NCI-H146 (cell line): ENCODE results near the gene UMODL1.
A peak's percentile ranks its signal among the peaks of the same experiment; 100 is the strongest.

ENCODE experiments used
- DNase-seq: peaks from one replicate; lab custom pipeline; 2025; lab: John Stamatoyannopoulos, UW

Gene UMODL1

DNA sequence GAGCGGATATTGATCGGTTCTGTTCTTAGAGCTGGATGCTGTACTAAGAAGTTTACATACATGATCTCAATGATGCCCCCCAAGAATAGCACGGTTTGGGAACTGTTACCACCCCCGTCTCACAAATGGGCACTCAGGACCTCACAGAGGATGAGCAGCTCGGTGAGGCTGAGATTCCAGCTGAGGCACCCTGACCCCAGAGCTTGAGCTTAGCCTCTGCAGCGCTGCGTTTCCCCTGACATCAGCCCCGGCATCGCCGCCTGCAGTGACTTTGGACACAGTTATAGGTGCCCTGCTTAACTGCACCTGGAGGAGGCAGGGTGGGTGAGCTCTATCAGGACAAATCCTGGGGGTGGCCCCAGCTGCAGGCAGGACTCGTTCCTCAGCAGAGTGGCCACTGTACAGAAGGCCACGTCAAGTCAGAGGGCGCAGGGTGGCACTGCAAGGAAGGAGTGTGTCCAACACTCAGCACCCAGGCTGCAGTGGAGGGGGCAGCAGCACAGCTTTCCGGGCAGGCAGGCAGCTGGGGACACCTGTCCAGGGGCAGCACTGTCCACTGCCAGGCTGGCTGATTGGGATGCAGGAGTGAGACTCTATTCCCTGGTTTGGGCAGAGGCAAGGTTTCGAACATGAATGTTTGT is 82.0 kb downstream of the UMODL1 start:
- no peak for DNase-seq

DNA sequence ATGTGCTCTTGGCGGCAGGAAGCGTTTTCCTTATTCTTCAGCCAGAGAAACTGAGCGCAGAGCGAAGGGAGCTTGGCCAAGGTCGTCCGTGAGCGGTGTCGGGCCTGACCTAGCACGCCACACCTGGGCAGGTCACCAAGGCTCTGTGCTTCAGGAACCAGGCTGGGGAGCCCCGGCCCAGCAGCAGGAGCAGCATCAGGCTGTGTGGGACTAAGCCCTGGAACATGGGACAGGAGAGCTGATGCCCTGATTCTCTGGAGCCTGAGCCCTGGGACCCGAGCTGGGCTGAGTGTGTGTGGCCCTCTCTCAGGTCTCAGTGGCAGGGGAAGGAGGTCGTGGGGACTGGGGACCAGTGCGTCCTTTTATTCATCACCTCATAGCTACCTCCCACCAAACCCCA is 82.6 kb downstream of the UMODL1 start:
- DNase-seq = no peak

DNA sequence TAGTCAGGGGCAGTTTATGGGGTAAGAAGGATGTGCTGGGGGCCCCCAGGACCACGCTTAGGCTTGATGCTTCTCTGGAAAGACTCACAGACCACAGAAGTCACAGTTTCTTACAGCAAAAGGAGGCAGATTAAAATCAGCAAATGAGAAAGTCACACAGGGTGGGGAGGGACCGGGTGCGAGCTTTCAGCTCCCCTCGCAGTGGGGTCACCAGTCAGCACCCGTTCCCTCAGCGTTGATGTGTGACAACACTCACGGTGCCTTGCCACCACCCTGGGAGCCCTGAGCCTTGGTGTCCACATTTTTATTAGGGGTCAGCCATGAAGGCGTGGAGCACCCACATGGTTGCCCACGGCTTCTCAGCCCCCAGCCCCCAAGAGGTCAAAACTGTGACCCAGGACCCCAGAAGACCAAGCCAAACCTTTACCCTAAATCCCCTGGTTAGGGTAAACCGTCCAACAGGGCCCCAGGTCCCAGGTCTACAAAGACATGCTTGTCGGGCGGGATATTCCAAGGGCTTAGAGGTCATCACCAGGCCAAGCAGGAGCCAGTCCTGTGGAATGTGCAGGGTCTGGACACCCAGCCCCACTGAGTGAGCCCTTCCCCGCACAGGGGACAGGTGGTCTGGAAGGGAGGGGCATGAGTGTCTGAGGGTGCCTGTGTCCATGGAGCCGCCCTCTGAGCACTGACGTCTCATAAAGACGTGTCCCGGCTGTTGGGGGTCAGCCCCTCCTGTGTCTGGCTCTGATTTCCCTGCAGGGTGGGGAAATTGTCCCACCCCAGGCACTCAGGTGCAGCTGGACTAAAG is 83.3 kb downstream of the UMODL1 start:
- DNase-seq = no peak

DNA sequence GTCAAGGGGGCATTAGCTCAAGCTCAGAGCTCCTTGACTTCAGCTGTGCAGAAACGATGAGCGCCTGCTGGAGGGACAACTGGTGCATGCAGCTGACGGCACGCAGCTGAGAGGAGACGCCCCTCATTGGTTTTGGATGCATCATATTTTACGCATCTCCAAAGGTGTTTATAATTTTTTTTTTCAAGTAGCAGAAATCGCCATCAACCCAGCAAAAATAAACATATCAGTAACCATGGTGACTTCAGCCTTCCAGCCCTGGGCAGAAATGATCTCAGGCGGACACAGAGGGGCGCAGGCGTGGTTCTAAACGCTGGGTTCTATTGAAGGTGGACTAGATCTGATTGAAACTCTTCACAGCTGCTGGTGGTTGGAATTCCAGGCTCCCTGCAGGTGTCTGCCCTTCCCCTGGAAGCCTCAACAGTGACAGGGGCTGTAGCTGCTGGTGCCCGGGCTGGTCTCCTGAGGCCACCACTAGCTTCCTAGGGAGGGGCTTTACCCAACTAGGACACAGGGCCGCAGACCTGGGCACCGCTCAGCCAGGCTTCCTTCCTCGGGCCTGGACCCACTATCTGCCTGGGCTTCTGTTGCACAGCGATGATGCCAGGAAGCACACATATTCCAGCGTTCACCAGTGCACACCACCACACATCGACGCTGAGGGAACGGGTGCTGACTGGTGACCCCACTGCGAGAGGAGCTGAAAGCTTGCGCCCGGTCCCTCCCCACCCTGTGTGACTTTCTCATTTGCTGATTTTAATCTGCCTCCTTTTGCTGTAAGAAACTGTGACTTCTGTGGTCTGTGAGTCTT is 84.1 kb downstream of the UMODL1 start:
- DNase-seq = no peak

DNA sequence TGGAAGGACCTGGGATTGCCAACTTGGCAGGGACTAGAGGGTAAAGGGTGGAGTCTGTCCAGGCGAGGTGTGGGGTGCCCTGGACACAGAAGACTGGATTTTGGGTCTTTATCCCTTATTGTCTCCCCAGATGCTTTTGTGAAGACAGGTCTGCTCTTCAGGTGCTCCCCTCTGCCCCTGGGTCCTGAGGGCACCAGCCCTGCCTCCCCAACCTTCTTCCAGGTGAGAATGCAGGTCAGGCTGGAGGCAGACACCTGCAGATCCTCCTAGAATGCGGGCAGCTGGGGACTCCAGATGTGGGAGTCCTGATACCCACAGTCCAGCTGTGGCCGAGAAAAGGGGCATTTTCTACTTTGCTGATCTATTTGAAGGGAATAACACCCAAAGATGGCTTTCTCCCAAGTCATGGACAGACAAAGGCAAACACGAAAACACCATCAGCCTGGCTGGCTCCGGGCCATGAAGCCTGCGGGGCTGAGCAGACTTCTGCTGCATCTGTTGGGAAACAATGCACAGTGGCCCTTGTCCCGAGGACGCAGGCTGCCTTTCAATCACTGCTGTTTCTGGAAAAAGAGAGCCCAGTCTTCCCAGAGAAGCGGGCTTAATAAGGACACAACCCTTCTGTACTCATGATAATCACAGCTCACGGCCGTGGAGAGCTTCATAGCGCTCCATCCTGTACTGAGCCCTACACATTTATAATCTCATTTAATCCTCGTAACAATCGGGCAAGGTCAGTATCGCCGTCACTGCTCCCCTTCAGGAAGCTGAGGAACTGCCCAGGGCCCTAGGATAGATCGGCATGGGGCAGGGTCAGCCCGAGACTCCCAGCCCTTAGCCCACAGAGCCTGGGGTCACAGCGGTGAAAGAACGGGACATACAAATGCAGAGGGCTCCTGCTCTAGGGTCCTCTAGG is 85.8 kb downstream of the UMODL1 start:
- peak; percentile 3 for DNase-seq

DNA sequence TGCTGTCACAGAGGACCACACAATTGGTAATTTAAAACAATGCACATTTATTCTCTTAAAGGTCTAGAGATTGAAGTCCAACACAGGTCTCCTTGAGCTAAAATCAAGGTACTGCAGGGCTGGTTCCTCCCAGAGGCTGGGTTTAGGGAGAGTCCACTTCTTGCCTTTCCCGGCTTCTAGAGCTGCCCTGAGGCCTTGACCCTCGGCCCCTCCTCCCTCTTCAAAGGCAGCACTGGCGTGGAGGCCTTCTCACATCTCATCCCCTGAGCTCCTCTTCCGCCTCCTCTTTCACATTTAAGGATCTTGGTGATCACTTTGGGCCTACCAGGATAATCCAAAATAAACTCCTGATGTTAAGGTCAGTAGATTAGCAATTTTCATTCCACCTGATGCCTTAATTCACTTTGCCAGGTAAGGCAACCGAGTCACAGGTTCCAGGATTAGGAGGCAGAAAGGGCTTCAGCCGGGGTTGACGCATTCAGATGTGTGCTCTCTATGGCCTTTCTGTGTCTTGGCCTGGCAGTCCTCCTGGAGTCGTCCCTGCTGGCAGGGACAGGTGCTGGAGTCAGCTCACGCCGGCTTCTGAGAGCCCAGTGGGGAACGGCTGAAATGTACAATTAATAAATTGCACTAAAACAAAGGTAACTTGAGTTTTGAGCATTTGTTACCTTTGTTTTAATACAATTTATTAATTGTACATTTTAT is 86.6 kb downstream of the UMODL1 start:
- no peak for DNase-seq

DNA sequence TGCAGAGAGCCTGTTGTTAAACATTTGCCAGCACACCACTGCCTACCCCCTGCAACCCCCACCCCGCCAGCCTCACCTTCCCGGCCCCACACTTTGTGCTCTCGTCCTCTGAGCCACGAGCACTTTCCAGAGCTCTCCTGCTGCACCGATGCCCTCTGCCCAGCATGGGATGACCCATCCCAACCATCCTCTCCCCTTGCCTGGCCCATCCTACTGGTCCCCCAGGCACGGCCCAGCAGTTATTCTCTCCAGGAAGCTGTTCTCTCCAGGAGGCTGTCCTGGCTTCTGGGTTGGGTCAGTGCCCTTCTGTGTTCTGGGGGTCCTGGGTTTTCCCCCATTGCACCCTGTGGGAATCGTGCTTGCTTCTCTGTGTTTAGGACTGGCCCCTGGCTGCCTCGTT is 87.7 kb downstream of the UMODL1 start:
- no peak for DNase-seq

DNA sequence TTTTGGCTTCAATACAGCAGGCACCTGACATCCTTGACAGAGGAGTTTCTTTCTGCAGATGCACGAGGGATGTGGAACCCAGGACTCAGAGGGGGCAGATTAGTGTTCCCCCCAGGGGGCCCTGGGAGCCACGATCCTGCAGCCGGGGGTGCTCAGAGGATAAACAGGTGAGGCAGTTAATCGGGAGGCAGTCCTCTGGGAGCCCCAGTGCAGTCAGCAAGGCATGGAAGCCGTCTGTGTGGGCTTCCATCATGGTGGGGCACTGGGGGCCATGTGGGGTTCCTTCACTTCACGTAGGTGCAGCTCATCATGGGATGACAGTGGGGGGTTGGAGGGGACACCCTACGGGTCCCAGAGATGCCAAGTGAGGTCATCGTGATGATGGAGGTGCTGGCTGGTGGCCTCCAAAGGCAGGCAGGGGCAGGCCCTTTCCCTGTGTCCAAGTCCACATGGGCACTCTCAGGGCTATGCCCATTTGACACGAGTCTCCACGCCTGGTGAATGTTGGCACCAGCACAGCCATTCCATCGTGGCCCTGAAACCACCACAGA is 88.5 kb downstream of the UMODL1 start:
- no peak for DNase-seq

DNA sequence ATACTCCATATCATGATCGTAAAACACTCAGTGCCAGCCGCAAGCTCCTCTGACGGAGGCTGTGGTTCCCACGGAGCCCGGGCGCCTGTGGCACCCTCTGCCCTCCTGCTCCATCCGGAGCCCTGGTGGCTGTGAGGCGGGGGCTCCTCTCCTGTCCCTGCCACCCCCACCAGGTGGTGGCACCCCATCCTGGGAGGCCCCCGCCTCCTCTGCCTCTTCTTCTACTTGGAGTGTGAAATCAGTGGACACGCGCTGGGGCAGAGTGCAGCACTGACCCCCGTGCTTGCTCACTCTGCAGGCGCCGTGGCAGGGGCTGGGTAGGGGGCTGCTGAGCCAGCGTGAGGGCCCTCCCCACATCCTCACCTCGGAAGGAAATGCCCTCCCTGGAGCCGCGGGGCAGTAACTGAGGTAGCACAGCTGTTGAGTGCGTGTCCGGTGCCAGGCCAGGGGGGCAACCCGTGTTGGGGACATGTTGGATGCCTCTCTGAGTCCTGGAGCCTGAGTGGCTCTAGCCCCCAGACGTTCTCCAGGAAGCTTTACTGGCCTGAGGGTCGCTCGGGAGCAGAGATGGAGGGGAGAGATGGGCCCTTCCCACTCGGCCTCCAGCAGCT is 89.1 kb downstream of the UMODL1 start:
- no peak for DNase-seq

DNA sequence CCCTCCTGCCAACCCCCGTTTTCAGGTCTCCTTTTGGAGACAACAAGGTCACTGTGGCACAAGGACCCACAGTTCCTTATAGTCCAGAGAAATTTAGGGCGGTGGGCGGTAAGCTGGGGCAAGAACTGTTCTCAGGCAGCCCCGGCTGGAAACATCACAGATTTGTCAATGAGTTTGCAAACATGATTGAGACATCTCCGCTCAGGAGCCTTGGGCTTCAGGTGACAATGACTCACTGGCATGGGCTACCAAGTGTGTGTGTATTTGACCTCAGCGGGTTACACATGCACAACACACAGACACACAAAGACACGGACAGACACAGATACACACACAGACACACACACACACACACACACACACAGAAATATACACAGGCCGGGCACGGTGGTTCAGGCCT is 89.6 kb downstream of the UMODL1 start:
- DNase-seq = no peak

DNA sequence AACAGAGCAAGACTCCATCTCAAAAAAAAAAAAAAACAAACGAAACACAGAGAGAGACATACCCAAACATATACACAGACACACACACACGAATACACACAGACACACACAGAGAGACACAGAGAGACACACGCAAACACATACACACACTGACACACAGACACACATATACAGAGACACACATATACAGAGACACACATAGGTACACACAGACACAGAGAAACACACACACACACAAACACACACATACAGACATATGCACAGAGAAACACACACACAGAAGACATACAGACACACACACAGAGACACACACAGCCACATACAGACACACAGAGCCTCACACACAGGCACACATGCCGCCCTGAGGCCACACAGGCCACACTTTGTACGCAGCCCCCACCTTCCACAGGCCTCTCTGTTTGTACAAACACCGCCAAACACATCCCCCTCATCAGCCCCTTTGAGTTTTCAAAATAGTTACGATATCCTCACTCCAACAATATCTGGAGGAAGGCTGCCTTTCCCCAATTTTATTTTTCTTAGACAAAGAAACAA is 90.4 kb downstream of the UMODL1 start:
- no peak for DNase-seq

DNA sequence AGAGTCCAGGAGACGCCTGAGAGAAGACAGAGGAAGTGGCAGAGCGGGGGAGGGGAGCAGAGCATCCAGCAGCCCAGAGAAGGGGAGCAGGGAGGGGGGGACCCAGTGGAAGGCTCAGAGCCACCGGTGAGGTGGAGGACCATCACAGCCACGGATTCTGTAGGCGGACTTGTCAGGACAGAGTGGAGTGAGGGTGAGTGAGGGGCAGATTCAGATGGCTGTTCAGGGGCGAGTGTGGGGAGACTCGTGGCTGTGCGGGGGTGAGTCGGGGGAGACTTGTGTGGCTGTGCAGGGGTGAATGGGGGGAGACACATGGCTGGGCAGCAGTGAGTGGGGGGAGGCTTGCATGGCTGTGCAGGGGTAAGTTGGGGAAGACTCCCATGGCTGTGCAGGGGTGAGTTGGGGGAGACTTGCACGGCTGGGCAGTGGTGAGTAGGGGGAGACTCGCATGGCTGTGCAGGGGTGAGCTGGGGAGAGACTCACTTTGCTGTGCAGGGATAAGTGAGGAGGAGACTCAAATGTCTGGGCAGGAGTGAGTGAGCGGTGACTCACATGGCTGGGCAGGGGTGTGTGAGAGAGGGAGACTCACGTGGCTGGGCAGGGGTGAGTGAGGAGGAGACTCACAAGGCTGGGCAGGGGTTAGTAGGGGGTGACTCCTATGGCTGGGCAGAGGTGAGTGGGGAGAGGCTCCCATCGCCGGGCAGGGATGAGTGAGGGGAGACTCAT is 91.0 kb downstream of the UMODL1 start:
- no peak for DNase-seq

DNA sequence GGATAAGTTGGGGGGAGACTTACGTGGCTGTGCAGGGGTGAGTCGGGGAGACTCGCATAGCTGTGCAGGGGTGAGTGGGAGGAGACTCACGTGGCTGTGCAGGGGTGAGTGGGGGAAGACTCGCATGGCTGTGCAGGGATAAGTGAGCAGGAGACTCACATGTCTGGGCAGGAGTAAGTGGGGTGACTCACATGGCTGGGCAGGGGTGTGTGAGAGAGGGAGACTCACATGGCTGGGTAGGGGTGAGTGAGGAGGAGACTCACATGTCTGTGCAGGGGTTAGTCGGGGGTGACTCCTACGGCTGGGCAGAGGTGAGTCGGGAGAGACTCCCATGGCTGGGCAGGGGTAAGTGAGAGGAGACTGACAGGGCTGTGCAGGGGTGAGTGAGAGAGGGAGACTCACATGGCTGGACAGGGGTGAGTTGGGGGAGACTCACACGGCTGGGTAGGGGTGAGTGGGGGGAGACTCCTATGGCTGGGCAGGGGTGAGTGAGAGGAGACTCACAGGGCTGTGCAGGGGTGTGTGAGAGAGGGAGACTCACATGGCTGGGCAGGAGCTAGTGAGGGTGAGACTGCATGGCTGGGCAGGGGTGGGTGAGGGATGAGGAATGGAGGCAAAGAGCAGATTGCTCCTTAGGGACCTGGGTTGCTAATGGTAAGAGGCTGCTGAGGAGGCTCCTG is 91.9 kb downstream of the UMODL1 start:
- DNase-seq = no peak

DNA sequence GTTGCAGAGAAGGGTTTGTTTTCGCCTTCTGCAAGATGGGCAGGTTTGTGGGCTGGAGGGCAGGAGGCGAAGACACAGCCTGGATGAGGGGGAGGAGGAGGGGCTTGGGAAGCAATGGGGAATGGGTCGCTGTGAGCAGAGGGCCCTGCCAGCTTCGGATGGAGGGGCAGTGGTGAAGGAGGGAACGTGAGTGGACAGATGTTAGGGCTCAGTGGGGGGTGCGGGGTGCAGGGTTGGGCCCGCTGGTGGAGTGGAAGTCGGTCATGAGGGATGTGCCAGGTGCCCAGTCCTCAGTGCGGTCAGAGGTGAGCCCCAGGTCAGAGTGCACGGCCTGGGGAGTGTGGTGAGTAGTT is 92.4 kb downstream of the UMODL1 start:
- no peak for DNase-seq

DNA sequence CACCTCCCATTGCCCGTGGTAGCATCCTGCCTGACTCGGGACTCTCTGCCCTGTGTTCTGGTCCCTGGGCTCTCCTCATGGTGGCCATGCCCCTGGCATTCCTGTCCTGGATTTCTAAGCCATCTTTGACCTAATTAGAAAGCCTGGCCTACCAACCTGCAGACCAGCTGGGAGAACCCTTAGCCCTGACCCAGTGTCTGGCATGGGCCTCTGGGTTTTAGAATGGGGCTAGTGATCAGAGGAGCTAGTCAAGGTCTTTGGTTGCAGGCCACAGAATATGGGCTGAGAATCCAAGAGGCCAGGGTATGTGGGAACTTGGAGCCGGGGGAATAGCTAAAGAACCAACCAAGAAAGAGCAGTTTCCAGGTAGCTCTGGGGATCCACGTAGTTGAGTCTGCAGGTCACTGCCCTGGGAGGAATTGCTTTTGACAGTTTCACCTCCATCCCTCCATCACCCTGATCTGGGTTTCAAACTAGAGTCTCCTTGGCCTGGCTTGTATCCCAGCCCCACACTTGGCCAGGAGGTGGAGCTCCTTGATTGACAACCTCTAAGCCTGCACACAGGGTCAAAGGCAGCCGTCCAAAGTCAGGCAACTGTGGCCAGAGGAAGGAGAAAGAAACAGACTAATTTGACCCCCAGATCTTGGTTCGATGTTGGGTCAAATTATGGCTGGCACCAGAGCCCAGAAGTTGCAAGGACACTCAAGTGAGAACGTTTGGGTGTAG is 93.1 kb downstream of the UMODL1 start:
- peak; percentile 54 for DNase-seq

DNA sequence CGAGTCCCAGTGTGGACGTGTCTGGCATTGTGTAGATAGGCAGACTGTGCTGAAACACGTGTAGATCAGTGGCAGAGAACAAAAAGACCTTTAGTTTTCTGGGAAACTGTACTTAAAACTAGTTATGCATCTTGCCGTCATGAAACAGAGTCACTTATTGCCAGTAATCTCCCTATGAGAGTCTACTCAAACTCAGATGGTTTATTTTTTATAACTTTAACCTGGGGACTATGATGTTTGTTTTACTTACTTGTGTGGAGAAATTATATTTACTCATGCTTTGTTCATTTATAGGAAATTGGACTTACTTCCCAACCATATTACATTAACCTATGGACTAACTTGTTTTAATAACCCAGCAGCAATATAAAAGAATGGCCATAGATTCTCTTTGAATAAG is 93.7 kb downstream of the UMODL1 start:
- no peak for DNase-seq

DNA sequence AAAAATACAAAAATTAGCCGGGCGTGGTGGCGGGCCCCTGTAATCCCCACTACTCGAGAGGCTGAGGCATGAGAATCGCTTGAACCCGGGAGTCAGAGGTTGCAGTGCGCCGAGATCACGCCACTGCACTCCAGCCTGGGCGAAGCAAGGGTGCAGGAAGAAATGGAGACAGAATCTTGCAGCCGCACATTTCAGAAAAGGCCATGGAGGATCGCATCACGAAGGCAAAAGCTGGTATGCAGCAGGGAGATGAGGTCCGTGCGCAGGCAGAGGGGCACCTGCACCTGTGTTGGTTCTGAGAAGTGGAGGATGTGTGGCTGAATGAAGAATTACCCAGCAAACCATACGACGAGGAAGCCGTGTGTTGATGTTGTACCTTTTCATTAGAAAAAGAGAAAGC is 94.8 kb downstream of the UMODL1 start:
- no peak for DNase-seq

DNA sequence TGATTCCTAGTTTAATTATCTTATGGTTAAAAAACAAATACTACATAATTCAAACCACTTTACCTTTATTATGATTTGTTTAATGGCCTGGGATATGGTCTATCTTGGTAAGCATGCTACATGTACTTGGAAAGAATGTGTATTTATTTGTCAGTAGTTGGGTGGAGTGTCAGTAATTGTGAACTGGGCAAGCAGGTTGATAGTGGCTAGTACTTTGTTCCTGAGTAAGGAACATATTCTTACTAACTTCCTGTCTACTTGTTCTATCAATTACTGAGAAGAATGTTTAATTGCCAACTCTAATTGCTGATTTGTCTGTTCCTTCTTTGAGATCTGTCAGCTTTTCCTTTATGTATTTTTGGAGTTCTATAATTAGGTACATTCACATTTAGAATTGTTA is 98.6 kb downstream of the UMODL1 start:
- no peak for DNase-seq
